Cardiac muscle cell (in vitro differentiated cells and primary cell): ENCODE results near the gene RECQL5. TPM values are rescaled to one million over a fixed set of nuclear protein-coding genes. Genes with fewer than 3 reads are reported as not detected.

ENCODE experiments used
- DNase-seq, 2 donors: peaks; one replicate each; pipeline versions ENCODE4 v3.0.0 to v3.0.0-alpha.2; 2010 to 2017; ENCODE audit warnings: low read depth in 1 of 2, low spot score in 1 of 2
- H3K27ac ChIP-seq: fragments of 200-600 bp; sonication (generic); 2 replicates; pipeline ENCODE4 v1.5.1; 2016
- H3K27me3 ChIP-seq: fragments of 200-600 bp; sonication (generic); 2 replicates; pipeline ENCODE4 v1.6.0; 2016; ENCODE audit warnings: control low read depth
- H3K36me3 ChIP-seq: fragments of 200-600 bp; sonication (generic); 2 replicates; pipeline ENCODE4 v1.5.1; 2016; ENCODE audit warnings: control low read depth
- H3K4me1 ChIP-seq: fragments of 200-600 bp; sonication (generic); 2 replicates; pipeline ENCODE4 v1.8.1; 2017; ENCODE audit warnings: low read depth, mild to moderate bottlenecking, mixed run types
- H3K4me3 ChIP-seq: fragments of 200-600 bp; sonication (generic); 2 replicates; pipeline ENCODE4 v1.5.1; 2016; ENCODE audit warnings: mild to moderate bottlenecking
- H3K9me3 ChIP-seq: fragments of 200-600 bp; sonication (generic); 2 replicates; pipeline ENCODE4 v1.5.1; 2017; ENCODE audit warnings: low read depth, mild to moderate bottlenecking, control low read depth
- polyA plus RNA-seq: library from polyadenylated mRNA; unstranded; fragments of >200 nt; fragmentation: Nextera tagmentation; extraction: Ambion mirVana; gene quantifications from 2 replicates; pipeline ENCODE4 v1.2.1, GENCODE V29; 2016
- total RNA-seq: library from RNA; depleted of rRNA; stranded (reverse); fragments of >200 nt; gene quantifications from 2 replicates; pipeline ENCODE4 v1.2.3, GENCODE V29; 2016
- TF ChIP-seq, protein P1 (sequence below): IDR thresholded peaks from 2 replicates; pipeline ENCODE4 v1.5.1; 2012; ENCODE audit warnings: low read depth, mild to moderate bottlenecking, low read length

The RECQL5 gene
- total and polyA plus RNA-seq, 2 experiments from 2014 or later: 28.6 to 43.1 TPM

DNA sequence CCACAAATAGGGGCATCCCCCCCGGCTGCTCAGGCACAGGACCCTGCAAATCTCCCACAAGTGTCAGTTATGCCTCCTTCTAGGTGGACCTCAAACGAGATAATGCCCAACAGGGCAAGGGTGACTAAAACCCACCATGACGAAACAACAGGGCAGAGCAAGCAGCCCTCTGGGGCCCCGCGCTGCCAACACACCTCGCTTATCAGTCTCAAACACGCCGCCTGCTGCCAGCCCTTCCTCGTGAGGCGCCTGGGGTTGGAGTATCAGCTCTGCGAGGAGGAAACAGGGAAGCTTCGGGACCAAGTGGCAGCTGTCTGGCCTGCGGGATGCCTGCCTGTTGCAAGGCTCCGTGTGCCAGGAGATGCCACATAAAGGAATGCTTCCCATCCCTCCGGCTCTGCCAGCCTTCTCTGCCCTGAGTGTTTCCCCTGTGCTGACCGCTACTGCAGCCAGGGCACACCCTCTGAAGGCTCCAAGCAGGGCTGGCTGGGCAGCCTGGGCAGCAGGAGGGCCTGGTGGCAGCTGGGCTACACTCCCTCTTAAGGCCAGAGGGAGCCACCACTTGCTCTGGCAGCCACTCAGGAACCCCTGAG, 31.2 kb downstream of the RECQL5 start:
- no peak for DNase-seq
- Histone ChIP-seq H3K36me3 (no peaks in the 10 kb centered on the region), H3K27me3 (no peaks in the 10 kb centered on the region), H3K4me1 (peaks cover 30% of the 10 kb centered on the region), H3K4me3 (no peak overlapping the region), H3K9me3 (no peaks in the 10 kb centered on the region), H3K27ac (no peak overlapping the region)
- TF ChIP-seq, protein P1, sequence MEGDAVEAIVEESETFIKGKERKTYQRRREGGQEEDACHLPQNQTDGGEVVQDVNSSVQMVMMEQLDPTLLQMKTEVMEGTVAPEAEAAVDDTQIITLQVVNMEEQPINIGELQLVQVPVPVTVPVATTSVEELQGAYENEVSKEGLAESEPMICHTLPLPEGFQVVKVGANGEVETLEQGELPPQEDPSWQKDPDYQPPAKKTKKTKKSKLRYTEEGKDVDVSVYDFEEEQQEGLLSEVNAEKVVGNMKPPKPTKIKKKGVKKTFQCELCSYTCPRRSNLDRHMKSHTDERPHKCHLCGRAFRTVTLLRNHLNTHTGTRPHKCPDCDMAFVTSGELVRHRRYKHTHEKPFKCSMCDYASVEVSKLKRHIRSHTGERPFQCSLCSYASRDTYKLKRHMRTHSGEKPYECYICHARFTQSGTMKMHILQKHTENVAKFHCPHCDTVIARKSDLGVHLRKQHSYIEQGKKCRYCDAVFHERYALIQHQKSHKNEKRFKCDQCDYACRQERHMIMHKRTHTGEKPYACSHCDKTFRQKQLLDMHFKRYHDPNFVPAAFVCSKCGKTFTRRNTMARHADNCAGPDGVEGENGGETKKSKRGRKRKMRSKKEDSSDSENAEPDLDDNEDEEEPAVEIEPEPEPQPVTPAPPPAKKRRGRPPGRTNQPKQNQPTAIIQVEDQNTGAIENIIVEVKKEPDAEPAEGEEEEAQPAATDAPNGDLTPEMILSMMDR: no peak

DNA sequence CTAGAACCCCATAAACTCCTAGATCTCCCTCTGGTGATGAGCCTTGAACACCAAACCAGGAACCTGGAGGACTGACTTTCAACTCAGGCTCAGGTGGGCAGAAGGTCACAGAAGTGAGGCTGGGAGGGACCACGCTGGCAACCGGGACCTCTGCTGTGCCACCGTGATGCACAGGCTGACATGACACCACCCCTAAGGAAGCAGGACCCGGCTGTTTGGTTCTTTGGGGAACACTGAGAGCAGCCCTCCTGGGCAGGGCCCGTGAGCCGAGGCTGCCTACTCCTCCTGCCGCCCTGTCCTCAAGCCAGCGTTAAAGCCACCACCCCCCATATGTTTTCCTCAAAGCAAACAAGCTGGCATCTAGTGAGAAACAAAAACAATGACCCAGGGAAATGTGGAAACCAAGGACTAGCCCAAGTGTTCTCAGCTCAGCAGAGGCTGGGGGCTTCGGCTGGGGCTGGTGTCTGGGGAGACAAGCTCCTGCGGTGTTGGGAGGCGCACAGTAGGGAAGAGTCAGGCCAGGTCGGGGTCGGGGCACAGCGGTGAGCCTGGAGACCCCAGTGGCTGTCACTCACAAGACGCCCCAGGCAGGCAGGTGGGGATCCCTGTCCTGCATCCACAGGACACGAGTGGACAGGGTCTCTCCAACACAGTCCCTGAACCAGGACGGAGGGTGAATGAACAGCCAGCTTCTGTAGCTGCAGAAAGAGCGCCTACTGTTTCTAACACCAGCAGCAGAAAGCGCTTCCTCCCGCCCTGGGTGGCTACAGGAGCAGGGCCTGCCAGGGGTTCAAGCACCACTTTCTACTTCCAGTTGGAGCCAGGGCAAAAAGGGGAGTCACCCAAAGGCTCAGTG, 32.0 kb downstream of the RECQL5 start:
- Histone ChIP-seq H3K9me3 (no peaks in the 10 kb centered on the region), H3K4me3 (no peak overlapping the region), H3K36me3 (no peaks in the 10 kb centered on the region), H3K4me1 (peaks cover 30% of the 10 kb centered on the region), H3K27ac (no peak overlapping the region), H3K27me3 (no peaks in the 10 kb centered on the region)
- DNase-seq: no peak
- TF ChIP-seq, protein P1: no peak

DNA sequence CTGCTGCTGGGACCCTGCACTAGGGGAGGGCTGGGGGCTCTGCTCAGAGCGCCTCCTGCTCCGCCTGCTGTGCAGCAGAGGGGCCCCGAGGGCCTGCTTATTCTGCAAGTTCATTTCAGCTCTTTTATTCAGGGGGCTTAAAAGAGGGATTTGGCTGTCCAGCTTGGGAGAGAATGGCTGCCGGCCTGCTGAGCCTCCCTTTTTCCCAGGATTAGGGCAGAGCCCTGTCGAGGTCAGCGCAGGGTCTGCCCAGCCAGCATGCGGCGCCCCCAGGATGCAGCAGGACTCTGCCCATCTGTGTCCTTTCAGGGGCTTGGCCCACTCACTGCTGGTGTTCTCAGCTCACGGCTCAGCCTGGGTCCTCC, 32.6 kb downstream of the RECQL5 start:
- peak overlapping the region; percentile 16 for H3K27ac ChIP-seq
- DNase-seq: no peak
- H3K4me1 ChIP-seq: peaks cover 30% of the 10 kb centered on the region

DNA sequence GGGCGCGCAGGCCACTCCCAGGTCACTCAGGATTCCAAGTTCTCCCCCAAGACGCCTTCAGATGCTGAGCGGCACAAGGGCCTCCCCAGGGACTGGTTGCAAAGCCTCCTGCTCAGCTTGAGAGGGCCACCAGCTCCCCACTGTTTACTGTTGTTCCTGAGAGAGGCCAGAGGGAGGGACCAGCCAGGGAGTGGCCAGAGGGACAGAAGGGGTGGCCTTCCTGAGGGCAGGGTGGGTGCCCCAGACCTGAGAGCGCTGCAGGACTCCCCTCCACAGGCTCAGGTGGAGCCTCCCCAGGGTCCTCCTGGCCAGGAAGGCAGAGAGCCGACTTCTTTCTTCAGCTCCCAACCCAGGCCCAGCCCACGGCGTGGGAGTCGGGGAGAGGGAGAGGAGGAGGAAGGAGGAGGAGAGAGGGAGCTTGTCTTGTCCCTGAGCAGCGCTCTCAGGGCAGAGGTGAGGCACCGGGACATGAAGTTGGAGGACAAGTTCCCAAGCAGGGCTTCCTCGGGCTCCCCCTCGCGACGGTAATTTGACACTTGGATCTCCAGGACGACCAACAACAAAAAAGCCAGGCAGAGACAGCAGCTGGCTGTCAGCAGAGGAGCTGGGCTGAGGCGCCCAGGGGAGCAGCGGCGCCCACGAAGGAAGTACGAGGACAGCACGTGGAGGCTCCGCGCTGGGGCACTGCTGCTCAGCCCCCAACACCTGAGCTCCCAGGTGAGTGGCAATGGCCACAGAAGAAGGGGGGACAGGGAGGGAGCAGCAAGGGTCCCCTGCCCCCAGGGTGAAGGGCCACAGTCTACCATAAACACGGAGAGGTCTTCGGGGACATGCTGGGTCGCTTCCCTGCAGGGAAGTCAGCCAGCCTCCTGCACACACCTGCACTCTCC, 33.2 kb downstream of the RECQL5 start:
- DNase-seq: peak; percentile 89 to 96
- H3K36me3 ChIP-seq: no peaks in the 10 kb centered on the region
- no peak overlapping the region for H3K4me3 ChIP-seq
- no peaks in the 10 kb centered on the region for H3K27me3 ChIP-seq
- H3K9me3 ChIP-seq: no peaks in the 10 kb centered on the region
- peak overlapping the region; percentile 71 for H3K27ac ChIP-seq
- TF ChIP-seq, protein P1: peak; percentile 73
- peaks cover 30% of the 10 kb centered on the region for H3K4me1 ChIP-seq

More for the DNA sequence above, 32.6 kb downstream of the RECQL5 start:
- TF ChIP-seq, protein P1: no peak
- Histone ChIP-seq H3K9me3 (no peaks in the 10 kb centered on the region), H3K4me3 (no peak overlapping the region), H3K27me3 (no peaks in the 10 kb centered on the region), H3K36me3 (no peaks in the 10 kb centered on the region)

DNA sequence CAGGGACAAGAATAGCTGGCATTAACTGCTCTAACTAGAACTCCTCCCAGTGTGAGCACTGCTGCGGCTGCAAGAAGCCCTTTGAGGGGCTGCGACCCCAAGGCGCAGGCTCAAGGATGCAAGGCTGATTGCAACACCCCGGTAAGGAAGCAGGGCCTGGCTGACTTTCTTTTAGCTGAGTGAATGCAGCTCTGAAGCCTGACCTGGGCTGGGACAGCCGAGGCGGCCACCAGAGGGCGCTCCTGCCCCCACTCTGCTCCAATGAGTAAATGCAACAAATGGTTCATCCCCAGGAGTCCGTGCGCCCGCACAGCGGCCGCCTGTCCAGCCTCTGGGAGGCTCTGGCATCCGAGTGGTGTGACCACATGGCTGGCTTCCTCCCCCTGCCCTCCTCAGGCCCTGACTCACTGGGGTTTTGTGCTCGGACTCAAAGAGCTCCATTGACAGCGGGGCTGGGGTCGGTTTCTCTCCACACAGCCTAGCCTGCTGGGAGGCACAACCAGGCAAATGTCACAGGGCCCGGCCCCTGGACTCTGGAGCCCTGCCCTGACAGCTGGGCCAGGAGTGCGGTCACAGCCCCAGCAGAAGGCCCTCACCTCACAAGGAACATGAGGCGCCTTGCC, 34.0 kb downstream of the RECQL5 start, which contains the start of gene SMIM5:
Gene SMIM5, plus strand, starts transcription at position 572 of the 623 bp plus-strand sequence. CDS start 6,768 bp downstream, outside the sequence.
- peak; percentile 85 to 91 for DNase-seq
- Histone ChIP-seq H3K27ac (peak within 1 kb of the TSS; percentile 71), H3K36me3 (no peaks in the 10 kb centered on the region), H3K4me3 (no peak within 1 kb of the TSS), H3K9me3 (no peaks in the 10 kb centered on the region), H3K27me3 (no peaks in the 10 kb centered on the region), H3K4me1 (peaks cover 30% of the 10 kb centered on the region)
- TF ChIP-seq, protein P1: peak; percentile 92
